ENCODE data around the gene ARFGEF3. TPM values are rescaled to one million over a fixed set of nuclear protein-coding genes. Genes with fewer than 3 reads are reported as not detected.

ARFGEF3 gene
- total RNA-seq, 1 donor from 2014 or later = 1.8 TPM

GRCh38 chr6:138201836-138202235 lies 40.1 kb downstream of the ARFGEF3 start:
- no peak overlapping the region for H3K27ac ChIP-seq
- H3K4me1 ChIP-seq = no peaks in the 10 kb centered on the region

GRCh38 chr6:138203315-138203714 lies 41.6 kb downstream of the ARFGEF3 start:
- Histone ChIP-seq H3K4me3 (no peak overlapping the region), H3K4me1 (no peaks in the 10 kb centered on the region), H3K9me3 (no peaks in the 10 kb centered on the region), H3K27me3 (no peaks in the 10 kb centered on the region), H3K36me3 (no peaks in the 10 kb centered on the region), H3K27ac (no peak overlapping the region)
- DNase-seq (ENCODE audit: low spot score in 2 of 2) = no peak
- intact Hi-C loops (cut with DNase I) = no loop called here
- TF ChIP-seq, protein P1, sequence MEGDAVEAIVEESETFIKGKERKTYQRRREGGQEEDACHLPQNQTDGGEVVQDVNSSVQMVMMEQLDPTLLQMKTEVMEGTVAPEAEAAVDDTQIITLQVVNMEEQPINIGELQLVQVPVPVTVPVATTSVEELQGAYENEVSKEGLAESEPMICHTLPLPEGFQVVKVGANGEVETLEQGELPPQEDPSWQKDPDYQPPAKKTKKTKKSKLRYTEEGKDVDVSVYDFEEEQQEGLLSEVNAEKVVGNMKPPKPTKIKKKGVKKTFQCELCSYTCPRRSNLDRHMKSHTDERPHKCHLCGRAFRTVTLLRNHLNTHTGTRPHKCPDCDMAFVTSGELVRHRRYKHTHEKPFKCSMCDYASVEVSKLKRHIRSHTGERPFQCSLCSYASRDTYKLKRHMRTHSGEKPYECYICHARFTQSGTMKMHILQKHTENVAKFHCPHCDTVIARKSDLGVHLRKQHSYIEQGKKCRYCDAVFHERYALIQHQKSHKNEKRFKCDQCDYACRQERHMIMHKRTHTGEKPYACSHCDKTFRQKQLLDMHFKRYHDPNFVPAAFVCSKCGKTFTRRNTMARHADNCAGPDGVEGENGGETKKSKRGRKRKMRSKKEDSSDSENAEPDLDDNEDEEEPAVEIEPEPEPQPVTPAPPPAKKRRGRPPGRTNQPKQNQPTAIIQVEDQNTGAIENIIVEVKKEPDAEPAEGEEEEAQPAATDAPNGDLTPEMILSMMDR (IDR thresholded peaks at IDR 0.05) = no peak

More at GRCh38 chr6:138201836-138202235, 40.1 kb downstream of the ARFGEF3 start:
- TF ChIP-seq, protein P1 (IDR thresholded peaks at IDR 0.05) = no peak
- intact Hi-C loops (cut with DNase I) = no loop called here
- no peak for DNase-seq (ENCODE audit: low spot score in 2 of 2)
- Histone ChIP-seq H3K9me3 (no peaks in the 10 kb centered on the region), H3K4me3 (no peak overlapping the region), H3K36me3 (no peaks in the 10 kb centered on the region), H3K27me3 (no peaks in the 10 kb centered on the region)

GRCh38 chr6:138204303-138204702 lies 42.6 kb downstream of the ARFGEF3 start:
- no peaks in the 10 kb centered on the region for H3K9me3 ChIP-seq
- H3K4me1 ChIP-seq = no peaks in the 10 kb centered on the region
- TF ChIP-seq, protein P1 (IDR thresholded peaks at IDR 0.05) = no peak
- DNase-seq (ENCODE audit: low spot score in 2 of 2) = no peak
- H3K27me3 ChIP-seq = no peaks in the 10 kb centered on the region
- intact Hi-C loops (cut with DNase I) = no loop called here
- no peaks in the 10 kb centered on the region for H3K36me3 ChIP-seq
- no peak overlapping the region for H3K27ac ChIP-seq
- no peak overlapping the region for H3K4me3 ChIP-seq

GRCh38 chr6:138204792-138205384 lies 43.1 kb downstream of the ARFGEF3 start:
- H3K27me3 ChIP-seq = no peaks in the 10 kb centered on the region
- TF ChIP-seq, protein P1 (IDR thresholded peaks at IDR 0.05) = no peak
- H3K4me1 ChIP-seq = no peaks in the 10 kb centered on the region
- no peak overlapping the region for H3K4me3 ChIP-seq
- H3K36me3 ChIP-seq = no peaks in the 10 kb centered on the region
- no peaks in the 10 kb centered on the region for H3K9me3 ChIP-seq
- no peak for DNase-seq (ENCODE audit: low spot score in 2 of 2)
- no peak overlapping the region for H3K27ac ChIP-seq
- intact Hi-C loops (cut with DNase I) = no loop called here

DNA sequence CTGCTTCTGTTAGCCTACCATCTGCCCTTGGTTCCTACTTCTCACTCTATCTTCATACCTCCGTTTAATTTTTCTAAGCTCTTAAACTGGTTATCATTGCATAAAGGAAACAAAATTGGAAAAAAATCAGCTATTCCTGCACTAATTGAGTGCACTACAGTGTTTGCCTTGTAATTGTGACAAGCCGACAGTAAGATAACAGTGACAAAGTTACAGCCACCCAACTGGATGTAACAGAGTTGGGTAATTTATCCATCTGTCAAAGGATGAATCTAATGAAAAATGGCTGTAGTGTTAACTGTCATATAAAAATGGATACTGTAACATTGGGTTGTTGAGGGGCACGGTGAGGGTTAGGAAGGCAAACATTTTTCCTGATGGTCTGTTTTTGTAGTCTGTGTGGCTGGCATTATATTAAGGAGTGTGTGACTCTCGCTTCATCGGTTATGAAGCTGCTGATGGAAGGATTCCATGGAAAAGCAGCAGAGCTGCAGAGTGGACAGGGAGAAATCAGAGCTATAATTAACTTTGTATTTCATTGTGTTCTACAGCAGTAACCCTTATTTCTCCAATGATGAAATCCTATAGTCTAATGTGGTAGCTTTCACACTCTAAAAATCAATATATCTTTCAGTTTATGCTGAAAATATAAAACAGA lies 43.8 kb downstream of the ARFGEF3 start:
- no peaks in the 10 kb centered on the region for H3K27me3 ChIP-seq
- intact Hi-C loops (cut with DNase I) = no loop called here
- H3K9me3 ChIP-seq = no peaks in the 10 kb centered on the region
- no peaks in the 10 kb centered on the region for H3K4me1 ChIP-seq
- H3K36me3 ChIP-seq = no peaks in the 10 kb centered on the region
- H3K27ac ChIP-seq = no peak overlapping the region
- no peak for DNase-seq (ENCODE audit: low spot score in 2 of 2)
- H3K4me3 ChIP-seq = no peak overlapping the region
- TF ChIP-seq, protein P1 (IDR thresholded peaks at IDR 0.05) = no peak

Data from ascending aorta (tissue), 2 donors.